Ishikawa (cell line): Measurements from ENCODE around the gene SLC6A18.

Experiments
- CEBPB ChIP-seq: IDR thresholded peaks from 2 replicates; pipeline ENCODE4 v1.6.1; 2012
- CREB1 ChIP-seq: IDR thresholded peaks from 2 replicates; pipeline ENCODE4 v1.6.1; 2012; ENCODE audit warnings: low read depth
- EGR1 ChIP-seq: IDR thresholded peaks from 2 replicates; pipeline ENCODE4 v1.6.1; 2012
- EP300 ChIP-seq: IDR thresholded peaks from 2 replicates; pipeline ENCODE4 v1.6.1; 2012; ENCODE audit warnings: borderline replicate concordance
- FOXM1 ChIP-seq: IDR thresholded peaks from 2 replicates; pipeline ENCODE4 v1.6.1; 2012; ENCODE audit warnings: low read depth, borderline replicate concordance
- NFIC ChIP-seq: IDR thresholded peaks from 2 replicates; pipeline ENCODE4 v1.6.1; 2012
- RAD21 ChIP-seq: IDR thresholded peaks from 2 replicates; pipeline ENCODE4 v1.6.1; 2012; ENCODE audit warnings: low read depth
- REST ChIP-seq: IDR thresholded peaks from 2 replicates; pipeline ENCODE4 v1.6.1; 2012; ENCODE audit warnings: low read depth, mild to moderate bottlenecking
- TAF1 ChIP-seq: IDR thresholded peaks from 2 replicates; pipeline ENCODE4 v1.6.1; 2012; ENCODE audit warnings: low read depth, mild to moderate bottlenecking
- TCF12 ChIP-seq: IDR thresholded peaks from 2 replicates; pipeline ENCODE4 v1.6.1; 2012; ENCODE audit warnings: low read depth
- TEAD4 ChIP-seq: IDR thresholded peaks from 2 replicates; pipeline ENCODE4 v1.6.1; 2012
- USF1 ChIP-seq: IDR thresholded peaks from 2 replicates; pipeline ENCODE4 v1.6.1; 2012
- YY1 ChIP-seq: IDR thresholded peaks from 2 replicates; pipeline ENCODE4 v1.6.1; 2012; ENCODE audit warnings: low read depth
- ZBTB7A ChIP-seq: IDR thresholded peaks from 2 replicates; pipeline ENCODE4 v1.6.1; 2012; ENCODE audit warnings: low read depth
- TF ChIP-seq, protein P1 (sequence below): IDR thresholded peaks from 2 replicates; pipeline ENCODE4 v1.6.1; 2012

Gene SLC6A18

DNA sequence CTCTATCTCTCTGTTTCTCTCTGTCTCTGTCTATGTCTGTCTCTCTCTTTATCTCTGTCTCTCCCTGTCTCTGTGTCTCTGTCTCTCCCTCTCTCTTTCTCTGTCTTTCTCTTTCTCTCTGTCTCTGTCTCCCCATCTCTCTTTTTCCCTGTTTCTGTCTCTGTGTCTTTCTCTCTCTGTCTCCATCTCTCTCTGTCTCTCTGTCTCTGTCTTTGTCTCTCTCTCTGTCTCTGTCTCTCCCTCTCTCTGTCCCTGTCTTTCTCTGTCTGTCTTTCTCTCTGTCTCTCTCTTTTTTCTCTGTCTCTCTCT lies 25.9 kb upstream of the SLC6A18 start:
- TF ChIP-seq YY1 (no peak), EP300 (no peak), RAD21 (no peak), ZBTB7A (no peak), CREB1 (no peak), USF1 (no peak)

DNA sequence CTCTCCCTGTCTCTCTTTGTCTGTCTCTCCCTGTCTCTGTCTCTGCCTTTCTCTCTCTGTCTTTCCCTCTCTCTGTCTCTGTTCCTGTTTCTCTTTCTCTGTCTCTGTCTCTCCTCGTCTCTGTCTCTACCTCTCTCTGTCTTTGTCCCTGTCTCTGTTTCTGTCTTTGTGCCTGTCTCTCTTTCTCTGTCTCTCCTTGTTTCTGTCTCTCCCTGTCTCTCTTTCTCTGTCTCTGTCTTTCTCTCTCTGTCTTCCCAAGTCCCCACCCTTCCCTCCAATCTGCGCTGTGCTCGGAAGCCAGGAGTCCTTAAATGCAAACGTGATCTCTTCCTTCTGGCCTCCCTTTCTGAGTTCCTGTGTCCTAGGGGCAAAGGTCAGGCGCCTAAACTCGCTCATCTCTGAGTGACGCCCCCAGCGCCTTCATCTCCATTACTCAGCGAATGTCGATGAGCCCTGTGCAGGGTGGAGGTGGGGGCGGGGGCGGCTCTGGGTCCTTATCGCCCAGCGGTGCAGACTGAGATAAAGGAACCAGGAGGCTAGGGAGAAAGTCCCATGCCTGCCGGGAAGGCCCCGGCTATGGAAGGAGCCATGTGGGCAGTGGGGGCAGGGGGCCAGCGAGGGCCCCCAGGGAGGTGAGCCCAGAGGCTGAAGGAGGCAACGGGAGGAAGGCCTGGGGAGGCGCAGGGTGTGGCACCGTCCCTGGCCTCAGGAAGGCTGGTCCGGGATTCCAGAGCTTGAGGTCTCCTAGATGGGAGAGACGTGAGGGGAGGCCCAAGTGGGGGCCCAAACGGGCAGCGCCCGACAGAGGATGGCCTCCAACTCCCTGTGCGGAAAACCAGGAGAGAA lies 25.3 kb upstream of the SLC6A18 start:
- TF ChIP-seq EP300, result no peak
- TF ChIP-seq TAF1, result no peak
- TF ChIP-seq CEBPB, result no peak
- TF ChIP-seq NFIC, result no peak
- TF ChIP-seq RAD21, result no peak
- TF ChIP-seq EGR1, result no peak
- no peak for TF ChIP-seq YY1
- no peak for TF ChIP-seq CREB1
- TF ChIP-seq ZBTB7A, result no peak
- no peak for TF ChIP-seq FOXM1
- no peak for TF ChIP-seq USF1
- TF ChIP-seq, protein P1, sequence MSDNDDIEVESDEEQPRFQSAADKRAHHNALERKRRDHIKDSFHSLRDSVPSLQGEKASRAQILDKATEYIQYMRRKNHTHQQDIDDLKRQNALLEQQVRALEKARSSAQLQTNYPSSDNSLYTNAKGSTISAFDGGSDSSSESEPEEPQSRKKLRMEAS, result no peak
- no peak for TF ChIP-seq REST
- no peak for TF ChIP-seq TCF12

DNA sequence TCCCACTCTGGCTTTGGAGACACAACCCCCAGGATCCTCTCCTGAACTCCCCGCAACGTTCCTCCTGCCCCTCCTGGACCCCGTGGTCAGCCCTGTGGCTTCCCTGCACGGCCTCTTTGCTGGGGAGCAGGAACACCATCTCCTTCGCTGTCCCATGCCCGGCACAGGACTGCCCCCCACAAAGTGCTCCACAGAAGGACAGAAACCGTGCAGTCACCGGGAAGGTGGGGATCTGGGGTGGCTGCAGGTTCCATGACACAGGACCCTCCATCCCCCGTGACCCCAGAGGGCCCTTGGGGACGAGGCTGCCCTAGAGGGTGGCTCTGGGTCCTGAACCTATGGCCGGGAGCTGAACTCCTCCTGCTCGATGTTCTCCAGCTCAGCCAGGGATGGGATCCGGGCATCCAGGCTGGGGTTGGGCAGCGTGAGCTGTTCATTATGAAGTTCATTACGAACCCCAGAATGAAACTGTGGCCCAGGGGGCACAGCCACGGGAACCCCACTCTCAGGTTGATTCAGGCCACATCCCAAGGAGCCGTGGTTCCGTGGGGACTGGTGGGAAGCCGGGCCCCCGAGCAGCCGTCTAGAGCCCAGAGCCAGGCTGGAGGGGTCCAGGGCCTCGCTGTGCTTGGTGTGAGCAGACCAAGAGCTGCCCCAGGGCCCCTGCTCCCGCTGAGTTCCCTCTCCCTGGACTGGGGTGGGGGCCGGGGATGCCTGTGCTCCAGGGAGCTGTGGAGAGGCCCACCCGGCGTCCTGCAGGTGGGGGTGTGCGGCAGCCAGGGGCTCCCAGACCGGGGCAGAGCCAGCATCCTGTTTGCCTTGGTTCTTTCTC lies 24.5 kb upstream of the SLC6A18 start:
- TF ChIP-seq EGR1 (no peak), USF1 (no peak), FOXM1 (no peak), TEAD4 (no peak), RAD21 (no peak)

- no peak for TF ChIP-seq REST
- TF ChIP-seq EGR1, result no peak
- TF ChIP-seq, protein P1, result no peak
- TF ChIP-seq TAF1, result no peak
- no peak for TF ChIP-seq CEBPB
- TF ChIP-seq EP300, result no peak
These were observed 23.7 kb upstream of the SLC6A18 start, which contains the start of gene SLC6A19 for GRCh38 chr5:1201327-1202025. Gene SLC6A19 (plus strand): TSS chr5:1201595. CDS start chr5:1201651, 56 bp downstream.

DNA sequence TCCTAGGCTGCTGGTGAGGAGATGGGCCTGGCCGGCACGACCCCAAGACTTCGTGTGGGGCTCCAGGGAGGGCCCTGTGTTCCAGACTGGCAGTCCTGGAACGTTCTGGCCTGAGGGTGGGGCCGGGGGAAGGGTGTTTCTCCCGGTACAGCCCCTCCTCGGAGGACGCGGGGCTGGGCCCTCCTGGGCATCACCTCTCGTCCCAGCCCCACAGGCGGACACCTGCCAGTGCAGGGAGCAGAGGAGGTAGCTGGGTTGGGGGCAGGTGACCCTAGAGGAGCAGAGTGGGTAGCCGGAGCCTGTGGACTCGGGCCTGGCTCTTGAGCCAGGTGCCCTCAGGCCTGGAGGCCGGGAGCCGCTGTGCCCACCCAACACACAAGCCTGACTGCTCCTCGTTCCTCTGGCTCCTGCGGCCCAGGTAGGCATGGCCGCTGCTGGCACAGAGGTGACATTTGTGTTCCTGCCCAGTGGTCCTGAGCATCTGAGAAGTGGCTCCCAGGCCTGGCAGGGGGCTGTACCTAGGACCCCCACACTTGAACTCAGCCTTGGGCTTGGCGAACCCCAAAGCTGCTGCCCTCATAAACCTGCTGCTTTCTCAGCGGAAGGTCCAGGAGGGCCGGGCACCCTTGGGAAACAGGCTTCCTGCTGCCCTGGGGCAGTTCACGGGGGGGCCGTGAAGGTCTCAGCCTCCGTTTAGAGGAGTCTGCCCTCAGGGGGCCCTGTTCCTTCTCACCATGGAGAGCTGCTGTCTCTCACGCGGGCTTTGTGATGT lies 23.0 kb upstream of the SLC6A18 start:
- no peak for TF ChIP-seq TEAD4
- TF ChIP-seq EP300, result no peak
- TF ChIP-seq YY1, result no peak
